ENCODE data around the gene NCOA7. TPM values are rescaled to one million over a fixed set of nuclear protein-coding genes. Genes with fewer than 3 reads are reported as not detected.

The NCOA7 gene
- total and polyA plus RNA-seq, 5 donors from 2014 or later, result 12.6 to 41.9 (median 14.3) TPM

GRCh38 chr6:125871365-125871764 lies 80.6 kb downstream of the NCOA7 start:
- Mint-ChIP-seq H3K36me3 (peaks cover 37% of the 10 kb centered on the region), H3K27ac (peak overlapping the region in 1 of 3 donors; percentile 7), H3K4me3 (no peak overlapping the region), H3K9me3 (no peaks in the 10 kb centered on the region), H3K4me1 (peaks cover 4 to 12% (median 4%) of the 10 kb centered on the region in 4 donors), H3K27me3 (no peaks in the 10 kb centered on the region)
- ATAC-seq (ENCODE audit: low read depth in 2 of 2) (no peak), DNase-seq (no peak)
- peaks cover 9% of the 10 kb centered on the region for H3K36me3 ChIP-seq (ENCODE audit: control insufficient read depth, insufficient read depth, low read length)
- no peaks in the 10 kb centered on the region for H3K4me1 ChIP-seq (ENCODE audit: control insufficient read depth, insufficient read depth, low read length, poor library complexity, severe bottlenecking)
- H3K27me3 ChIP-seq (ENCODE audit: control insufficient read depth, insufficient read depth, low read length), result no peaks in the 10 kb centered on the region
- H3K9me3 ChIP-seq (ENCODE audit: control insufficient read depth in 2 of 2, low read length in 2 of 2), result no peaks in the 10 kb centered on the region
- H3K27ac ChIP-seq (ENCODE audit: insufficient read depth, low read length, poor library complexity, severe bottlenecking), result no peak overlapping the region
- no peak overlapping the region for H3K4me3 ChIP-seq (ENCODE audit: low read depth, low read length)

- Mint-ChIP-seq H3K4me1 (peaks cover 4 to 11% (median 4%) of the 10 kb centered on the region in 4 donors), H3K27ac (no peak overlapping the region), H3K4me3 (no peak overlapping the region), H3K27me3 (no peaks in the 10 kb centered on the region), H3K9me3 (no peaks in the 10 kb centered on the region), H3K36me3 (peaks cover 39% of the 10 kb centered on the region)
- ATAC-seq (ENCODE audit: low read depth in 2 of 2) (no peak), DNase-seq (no peak)
- Histone ChIP-seq H3K36me3 (ENCODE audit: control insufficient read depth, insufficient read depth, low read length) (peaks cover 9% of the 10 kb centered on the region), H3K27me3 (ENCODE audit: control insufficient read depth, insufficient read depth, low read length) (no peaks in the 10 kb centered on the region), H3K4me1 (ENCODE audit: control insufficient read depth, insufficient read depth, low read length, poor library complexity, severe bottlenecking) (no peaks in the 10 kb centered on the region), H3K4me3 (ENCODE audit: low read depth, low read length) (no peak overlapping the region), H3K27ac (ENCODE audit: insufficient read depth, low read length, poor library complexity, severe bottlenecking) (no peak overlapping the region), H3K9me3 (ENCODE audit: control insufficient read depth in 2 of 2, low read length in 2 of 2) (no peaks in the 10 kb centered on the region)
Observed at GRCh38 chr6:125872259-125872921, 81.6 kb downstream of the NCOA7 start.

- Histone ChIP-seq H3K9me3 (ENCODE audit: control insufficient read depth in 2 of 2, low read length in 2 of 2) (no peaks in the 10 kb centered on the region), H3K4me1 (ENCODE audit: control insufficient read depth, insufficient read depth, low read length, poor library complexity, severe bottlenecking) (no peaks in the 10 kb centered on the region), H3K4me3 (ENCODE audit: low read depth, low read length) (no peak overlapping the region), H3K27me3 (ENCODE audit: control insufficient read depth, insufficient read depth, low read length) (no peaks in the 10 kb centered on the region), H3K36me3 (ENCODE audit: control insufficient read depth, insufficient read depth, low read length) (peaks cover 57% of the 10 kb centered on the region), H3K27ac (ENCODE audit: insufficient read depth, low read length, poor library complexity, severe bottlenecking) (no peak overlapping the region)
- no peak for DNase-seq
- no peak overlapping the region for H3K27ac Mint-ChIP-seq
- ATAC-seq (ENCODE audit: low read depth in 2 of 2), result no peak
- no peaks in the 10 kb centered on the region for H3K9me3 Mint-ChIP-seq
- no peaks in the 10 kb centered on the region for H3K27me3 Mint-ChIP-seq
- H3K4me3 Mint-ChIP-seq, result no peak overlapping the region
- H3K36me3 Mint-ChIP-seq, result peaks cover 57% of the 10 kb centered on the region
- no peaks in the 10 kb centered on the region for H3K4me1 Mint-ChIP-seq
Observed at GRCh38 chr6:125882243-125882642, 91.5 kb downstream of the NCOA7 start.

- Mint-ChIP-seq H3K27ac (no peak overlapping the region), H3K27me3 (no peaks in the 10 kb centered on the region), H3K4me3 (no peak overlapping the region), H3K4me1 (peaks cover 0 to 8% (median 1%) of the 10 kb centered on the region in 4 donors), H3K9me3 (no peaks in the 10 kb centered on the region), H3K36me3 (peaks cover 52% of the 10 kb centered on the region)
- no peak for ATAC-seq (ENCODE audit: low read depth in 2 of 2)
- DNase-seq, result no peak
- H3K27me3 ChIP-seq (ENCODE audit: control insufficient read depth, insufficient read depth, low read length), result no peaks in the 10 kb centered on the region
- no peak overlapping the region for H3K27ac ChIP-seq (ENCODE audit: insufficient read depth, low read length, poor library complexity, severe bottlenecking)
- no peaks in the 10 kb centered on the region for H3K9me3 ChIP-seq (ENCODE audit: control insufficient read depth in 2 of 2, low read length in 2 of 2)
- no peak overlapping the region for H3K4me3 ChIP-seq (ENCODE audit: low read depth, low read length)
- no peaks in the 10 kb centered on the region for H3K4me1 ChIP-seq (ENCODE audit: control insufficient read depth, insufficient read depth, low read length, poor library complexity, severe bottlenecking)
- H3K36me3 ChIP-seq (ENCODE audit: control insufficient read depth, insufficient read depth, low read length), result peaks cover 60% of the 10 kb centered on the region
Observed at GRCh38 chr6:125884634-125885371, 94.0 kb downstream of the NCOA7 start.

- Histone ChIP-seq H3K36me3 (ENCODE audit: control insufficient read depth, insufficient read depth, low read length) (peaks cover 54% of the 10 kb centered on the region), H3K27ac (ENCODE audit: insufficient read depth, low read length, poor library complexity, severe bottlenecking) (no peak overlapping the region), H3K4me3 (ENCODE audit: low read depth, low read length) (no peak overlapping the region), H3K4me1 (ENCODE audit: control insufficient read depth, insufficient read depth, low read length, poor library complexity, severe bottlenecking) (no peaks in the 10 kb centered on the region), H3K27me3 (ENCODE audit: control insufficient read depth, insufficient read depth, low read length) (no peaks in the 10 kb centered on the region), H3K9me3 (ENCODE audit: control insufficient read depth in 2 of 2, low read length in 2 of 2) (no peaks in the 10 kb centered on the region)
- peaks cover 0 to 9% (median 1%) of the 10 kb centered on the region in 4 donors for H3K4me1 Mint-ChIP-seq
- no peaks in the 10 kb centered on the region for H3K9me3 Mint-ChIP-seq
- no peak overlapping the region for H3K27ac Mint-ChIP-seq
- H3K4me3 Mint-ChIP-seq, result no peak overlapping the region
- peaks cover 54% of the 10 kb centered on the region for H3K36me3 Mint-ChIP-seq
- DNase-seq (no peak), ATAC-seq (ENCODE audit: low read depth in 2 of 2) (no peak)
- H3K27me3 Mint-ChIP-seq, result no peaks in the 10 kb centered on the region
Observed at GRCh38 chr6:125886021-125886420, 95.3 kb downstream of the NCOA7 start.

GRCh38 chr6:125886914-125887313 lies 96.2 kb downstream of the NCOA7 start:
- DNase-seq (no peak), ATAC-seq (ENCODE audit: low read depth in 2 of 2) (no peak)
- no peaks in the 10 kb centered on the region for H3K9me3 Mint-ChIP-seq
- peaks cover 54% of the 10 kb centered on the region for H3K36me3 Mint-ChIP-seq
- H3K4me3 Mint-ChIP-seq, result no peak overlapping the region
- Histone ChIP-seq H3K4me3 (ENCODE audit: low read depth, low read length) (no peak overlapping the region), H3K27me3 (ENCODE audit: control insufficient read depth, insufficient read depth, low read length) (no peaks in the 10 kb centered on the region), H3K4me1 (ENCODE audit: control insufficient read depth, insufficient read depth, low read length, poor library complexity, severe bottlenecking) (no peaks in the 10 kb centered on the region), H3K9me3 (ENCODE audit: control insufficient read depth in 2 of 2, low read length in 2 of 2) (no peaks in the 10 kb centered on the region), H3K36me3 (ENCODE audit: control insufficient read depth, insufficient read depth, low read length) (peaks cover 54% of the 10 kb centered on the region), H3K27ac (ENCODE audit: insufficient read depth, low read length, poor library complexity, severe bottlenecking) (no peak overlapping the region)
- peaks cover 0 to 9% (median 1%) of the 10 kb centered on the region in 4 donors for H3K4me1 Mint-ChIP-seq
- H3K27ac Mint-ChIP-seq, result no peak overlapping the region
- H3K27me3 Mint-ChIP-seq, result no peaks in the 10 kb centered on the region

GRCh38 chr6:125887372-125887771 lies 96.6 kb downstream of the NCOA7 start:
- H3K4me3 Mint-ChIP-seq, result no peak overlapping the region
- H3K27ac Mint-ChIP-seq, result no peak overlapping the region
- peaks cover 50% of the 10 kb centered on the region for H3K36me3 Mint-ChIP-seq
- H3K4me1 ChIP-seq (ENCODE audit: control insufficient read depth, insufficient read depth, low read length, poor library complexity, severe bottlenecking), result no peaks in the 10 kb centered on the region
- ATAC-seq (ENCODE audit: low read depth in 2 of 2) (no peak), DNase-seq (no peak)
- H3K9me3 Mint-ChIP-seq, result no peaks in the 10 kb centered on the region
- no peaks in the 10 kb centered on the region for H3K27me3 Mint-ChIP-seq
- no peak overlapping the region for H3K4me3 ChIP-seq (ENCODE audit: low read depth, low read length)
- peaks cover 53% of the 10 kb centered on the region for H3K36me3 ChIP-seq (ENCODE audit: control insufficient read depth, insufficient read depth, low read length)
- no peaks in the 10 kb centered on the region for H3K9me3 ChIP-seq (ENCODE audit: control insufficient read depth in 2 of 2, low read length in 2 of 2)
- H3K4me1 Mint-ChIP-seq, result peaks cover 0 to 9% (median 1%) of the 10 kb centered on the region in 4 donors
- H3K27ac ChIP-seq (ENCODE audit: insufficient read depth, low read length, poor library complexity, severe bottlenecking), result no peak overlapping the region
- no peaks in the 10 kb centered on the region for H3K27me3 ChIP-seq (ENCODE audit: control insufficient read depth, insufficient read depth, low read length)

All from CD4-positive, CD25-positive, alpha-beta regulatory T cell (primary cell).